PFSK-1 (cell line): ENCODE results near the gene FANCC.

ENCODE experiments used
- FOXP2 ChIP-seq: optimal IDR thresholded peaks from 2 replicates; pipeline ENCODE3; 2011; ENCODE audit warnings: borderline replicate concordance, control low read depth, inconsistent platforms; ENCODE audit not compliant: insufficient read depth; ENCODE audit errors: extremely low read length, extremely low read depth
- POLR2AphosphoS5 ChIP-seq: IDR thresholded peaks from 2 replicates; pipeline ENCODE4 v1.6.1; 2012; ENCODE audit warnings: low read depth, mild to moderate bottlenecking, control low read depth, low read length, moderate library complexity
- SIN3A ChIP-seq: IDR thresholded peaks from 2 replicates; pipeline ENCODE4 v1.6.1; 2012; ENCODE audit warnings: mild to moderate bottlenecking, low read length, moderate library complexity, borderline replicate concordance; ENCODE audit not compliant: insufficient read depth
- TAF1 ChIP-seq: IDR thresholded peaks from 2 replicates; pipeline ENCODE4 v1.6.1; 2012; ENCODE audit warnings: low read length, control low read depth, borderline replicate concordance; ENCODE audit not compliant: insufficient read depth
- TF ChIP-seq, protein P1 (sequence below), 2 experiments: IDR thresholded peaks; 2 replicates each; pipeline versions ENCODE4 v1.6.1 to v1.8.0; 2011 to 2012; ENCODE audit warnings: low read depth in 2 of 2, low read length in 2 of 2, control low read depth in 1 of 2, inconsistent platforms in 1 of 2, mild to moderate bottlenecking in 1 of 2, moderate library complexity in 1 of 2; ENCODE audit not compliant: insufficient read depth in 1 of 2

FANCC gene

DNA sequence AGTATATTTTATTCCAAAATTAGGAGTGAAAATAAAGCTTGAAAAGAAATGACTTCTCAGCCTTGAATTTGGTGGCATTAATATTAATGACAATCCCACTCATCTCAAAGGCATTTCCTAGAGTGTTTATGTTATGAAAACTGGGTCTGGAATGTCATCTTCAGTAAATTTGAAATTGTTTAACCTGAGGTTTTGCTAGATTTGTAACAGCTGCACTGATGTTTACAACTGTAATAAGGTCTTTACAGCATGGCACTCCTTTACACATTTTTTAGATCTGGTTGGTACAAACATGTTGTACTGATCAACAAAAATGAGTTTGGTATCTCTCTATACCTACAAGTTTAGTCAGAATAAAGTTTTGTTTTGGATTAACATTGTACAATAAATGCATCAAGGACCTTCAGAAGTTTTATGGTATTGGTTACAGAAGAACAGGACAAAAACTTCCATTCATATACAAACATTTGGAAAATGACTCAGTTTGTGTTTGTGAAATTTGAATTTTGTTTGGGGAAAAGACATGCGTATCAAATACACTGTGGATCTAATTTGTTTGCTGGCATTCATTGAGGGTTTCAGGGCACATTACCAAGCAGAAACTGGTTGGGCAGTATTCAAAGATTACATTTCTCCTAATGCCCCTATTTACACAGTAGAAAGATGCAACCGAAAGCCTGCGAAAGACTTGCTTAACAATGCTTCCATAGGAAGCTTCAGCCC is 11.6 kb downstream of the FANCC start:
- TF ChIP-seq FOXP2 (no peak), TAF1 (no peak), POLR2AphosphoS5 (no peak), SIN3A (no peak)
- TF ChIP-seq, protein P1, sequence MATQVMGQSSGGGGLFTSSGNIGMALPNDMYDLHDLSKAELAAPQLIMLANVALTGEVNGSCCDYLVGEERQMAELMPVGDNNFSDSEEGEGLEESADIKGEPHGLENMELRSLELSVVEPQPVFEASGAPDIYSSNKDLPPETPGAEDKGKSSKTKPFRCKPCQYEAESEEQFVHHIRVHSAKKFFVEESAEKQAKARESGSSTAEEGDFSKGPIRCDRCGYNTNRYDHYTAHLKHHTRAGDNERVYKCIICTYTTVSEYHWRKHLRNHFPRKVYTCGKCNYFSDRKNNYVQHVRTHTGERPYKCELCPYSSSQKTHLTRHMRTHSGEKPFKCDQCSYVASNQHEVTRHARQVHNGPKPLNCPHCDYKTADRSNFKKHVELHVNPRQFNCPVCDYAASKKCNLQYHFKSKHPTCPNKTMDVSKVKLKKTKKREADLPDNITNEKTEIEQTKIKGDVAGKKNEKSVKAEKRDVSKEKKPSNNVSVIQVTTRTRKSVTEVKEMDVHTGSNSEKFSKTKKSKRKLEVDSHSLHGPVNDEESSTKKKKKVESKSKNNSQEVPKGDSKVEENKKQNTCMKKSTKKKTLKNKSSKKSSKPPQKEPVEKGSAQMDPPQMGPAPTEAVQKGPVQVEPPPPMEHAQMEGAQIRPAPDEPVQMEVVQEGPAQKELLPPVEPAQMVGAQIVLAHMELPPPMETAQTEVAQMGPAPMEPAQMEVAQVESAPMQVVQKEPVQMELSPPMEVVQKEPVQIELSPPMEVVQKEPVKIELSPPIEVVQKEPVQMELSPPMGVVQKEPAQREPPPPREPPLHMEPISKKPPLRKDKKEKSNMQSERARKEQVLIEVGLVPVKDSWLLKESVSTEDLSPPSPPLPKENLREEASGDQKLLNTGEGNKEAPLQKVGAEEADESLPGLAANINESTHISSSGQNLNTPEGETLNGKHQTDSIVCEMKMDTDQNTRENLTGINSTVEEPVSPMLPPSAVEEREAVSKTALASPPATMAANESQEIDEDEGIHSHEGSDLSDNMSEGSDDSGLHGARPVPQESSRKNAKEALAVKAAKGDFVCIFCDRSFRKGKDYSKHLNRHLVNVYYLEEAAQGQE (IDR thresholded peaks at IDR 0.05; ENCODE audit: insufficient read depth in 1 of 2, low read depth in 2 of 2, low read length in 2 of 2): no peak

DNA sequence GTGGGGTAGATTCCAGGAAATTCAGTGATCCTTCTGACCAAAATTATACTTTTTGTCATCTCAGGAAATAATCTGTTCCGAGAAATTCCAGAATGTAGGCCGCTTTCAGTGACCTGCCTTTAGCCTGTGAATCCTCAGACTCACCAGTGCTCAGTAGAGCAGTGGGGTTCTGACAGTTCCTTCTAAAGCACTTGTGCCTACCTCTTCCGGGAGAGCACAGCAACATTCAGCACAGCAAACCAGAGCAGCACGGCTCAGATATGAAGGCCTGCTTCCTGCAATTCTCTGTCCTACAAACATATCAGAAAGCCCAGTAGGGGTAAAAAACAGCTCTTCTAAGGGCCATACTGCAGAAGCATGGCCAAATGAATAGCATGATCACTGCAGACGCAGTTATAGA is 15.0 kb downstream of the FANCC start:
- TF ChIP-seq POLR2AphosphoS5: no peak
- TF ChIP-seq SIN3A: no peak
- TF ChIP-seq FOXP2: no peak
- TF ChIP-seq, protein P1 (IDR thresholded peaks at IDR 0.05; ENCODE audit: insufficient read depth in 1 of 2, low read depth in 2 of 2, low read length in 2 of 2): no peak
- TF ChIP-seq TAF1: no peak

DNA sequence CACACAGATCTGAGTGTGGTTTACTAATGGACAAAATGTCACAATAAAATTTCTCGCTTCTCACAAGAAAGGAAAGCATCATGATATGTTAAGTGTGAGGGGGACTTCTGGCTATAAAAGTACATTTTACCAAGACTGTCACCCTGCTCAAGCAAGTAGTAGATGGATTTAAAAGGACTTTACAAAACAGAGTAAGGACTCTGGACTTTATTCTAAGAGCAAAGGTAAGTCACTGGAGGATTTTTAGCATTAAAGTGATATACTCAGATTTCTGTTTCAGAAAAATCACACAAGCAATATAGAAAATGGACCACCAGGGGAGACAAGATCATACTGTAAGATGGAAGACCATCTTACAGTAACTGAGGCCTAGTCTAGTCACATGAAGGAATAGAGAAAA is 19.7 kb downstream of the FANCC start:
- TF ChIP-seq, protein P1 (IDR thresholded peaks at IDR 0.05; ENCODE audit: insufficient read depth in 1 of 2, low read depth in 2 of 2, low read length in 2 of 2): no peak
- TF ChIP-seq POLR2AphosphoS5 (no peak), FOXP2 (no peak), TAF1 (no peak), SIN3A (no peak)

DNA sequence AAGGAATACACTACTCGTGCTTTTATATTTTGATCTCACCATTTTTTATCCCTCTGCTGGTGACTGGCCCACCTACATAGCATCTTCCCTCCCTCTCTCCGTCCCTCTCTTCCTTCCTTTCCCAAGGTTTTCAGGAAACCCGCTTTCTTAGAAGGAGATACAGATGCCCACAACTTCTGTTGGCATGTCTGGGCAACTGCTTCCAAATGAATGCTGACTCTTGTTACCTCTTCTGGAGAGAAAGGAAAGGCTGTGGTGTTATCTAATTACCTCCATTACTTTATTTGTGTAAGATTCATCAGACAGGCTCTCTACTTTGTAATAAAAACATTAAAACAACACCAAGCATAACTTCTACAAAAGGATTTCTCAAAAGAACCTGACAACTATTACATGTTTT is 20.2 kb downstream of the FANCC start:
- TF ChIP-seq, protein P1 (IDR thresholded peaks at IDR 0.05; ENCODE audit: insufficient read depth in 1 of 2, low read depth in 2 of 2, low read length in 2 of 2): no peak
- TF ChIP-seq TAF1 (no peak), POLR2AphosphoS5 (no peak), SIN3A (no peak), FOXP2 (no peak)
